GM18502 (cell line): ENCODE measurements around the gene PLCD4.

Experiments
- ATAC-seq: cut with Tn5 transposase; IDR thresholded peaks from one replicate; pipeline ENCODE4 v1.9.1; 2021; ENCODE audit warnings: mild to moderate bottlenecking; ENCODE audit not compliant: unreplicated experiment, poor library complexity

Gene PLCD4

GRCh38 chr2:218607436-218608115 lies at the start of gene PLCD4:
Gene PLCD4 (plus strand): TSS chr2:218607899. CDS start chr2:218615740, 7,841 bp downstream.
- no peak for ATAC-seq

GRCh38 chr2:218557941-218558340 lies 49.8 kb upstream of the PLCD4 start:
- ATAC-seq = no peak

GRCh38 chr2:218558986-218559385 lies 48.7 kb upstream of the PLCD4 start:
- no peak for ATAC-seq

GRCh38 chr2:218564056-218564455 lies 43.6 kb upstream of the PLCD4 start:
- no peak for ATAC-seq

- no peak for ATAC-seq
Measured at GRCh38 chr2:218566296-218566695, 41.4 kb upstream of the PLCD4 start.

GRCh38 chr2:218567797-218568189 lies 39.9 kb upstream of the PLCD4 start:
- ATAC-seq = peak; percentile 48

GRCh38 chr2:218568190-218569037 lies 39.3 kb upstream of the PLCD4 start, which contains the start of the genes CNOT9 and USP37:
Gene CNOT9 (plus strand): TSS chr2:218568839. CDS start chr2:218568955, 116 bp downstream.
Gene USP37 (minus strand): TSS chr2:218568351. CDS start chr2:218558653, 9,698 bp downstream.
- ATAC-seq = peak; percentile 82

GRCh38 chr2:218569038-218569431 lies 38.7 kb upstream of the PLCD4 start:
- peak; percentile 27 for ATAC-seq

GRCh38 chr2:218569661-218570500 lies 37.8 kb upstream of the PLCD4 start:
- no peak for ATAC-seq

GRCh38 chr2:218570850-218571249 lies 36.8 kb upstream of the PLCD4 start:
- ATAC-seq = no peak

GRCh38 chr2:218576854-218577253 lies 30.8 kb upstream of the PLCD4 start:
- no peak for ATAC-seq

- no peak for ATAC-seq
Measured at GRCh38 chr2:218577482-218578220, 30.0 kb upstream of the PLCD4 start.

GRCh38 chr2:218578272-218578877 lies 29.3 kb upstream of the PLCD4 start:
- ATAC-seq = no peak

- peak; percentile 66 for ATAC-seq
Measured at GRCh38 chr2:218582076-218582475, 25.6 kb upstream of the PLCD4 start.

- no peak for ATAC-seq
Measured at GRCh38 chr2:218583983-218584850, 23.5 kb upstream of the PLCD4 start.

- no peak for ATAC-seq
Measured at GRCh38 chr2:218585541-218585940, 22.2 kb upstream of the PLCD4 start.

GRCh38 chr2:218605432-218605831 lies 2.3 kb upstream of the PLCD4 start:
- ATAC-seq = no peak

GRCh38 chr2:218615868-218616315 lies 8.2 kb downstream of the PLCD4 start:
- no peak for ATAC-seq
